Measurements from ENCODE around the gene PLXNA2. TPM values are rescaled to one million over a fixed set of nuclear protein-coding genes. Genes with fewer than 3 reads are reported as not detected.
A peak's percentile ranks its signal among the peaks of the same experiment; 100 is the strongest.

The PLXNA2 gene
- total RNA-seq, 1 donor from 2014 or later: 17.7 TPM

DNA sequence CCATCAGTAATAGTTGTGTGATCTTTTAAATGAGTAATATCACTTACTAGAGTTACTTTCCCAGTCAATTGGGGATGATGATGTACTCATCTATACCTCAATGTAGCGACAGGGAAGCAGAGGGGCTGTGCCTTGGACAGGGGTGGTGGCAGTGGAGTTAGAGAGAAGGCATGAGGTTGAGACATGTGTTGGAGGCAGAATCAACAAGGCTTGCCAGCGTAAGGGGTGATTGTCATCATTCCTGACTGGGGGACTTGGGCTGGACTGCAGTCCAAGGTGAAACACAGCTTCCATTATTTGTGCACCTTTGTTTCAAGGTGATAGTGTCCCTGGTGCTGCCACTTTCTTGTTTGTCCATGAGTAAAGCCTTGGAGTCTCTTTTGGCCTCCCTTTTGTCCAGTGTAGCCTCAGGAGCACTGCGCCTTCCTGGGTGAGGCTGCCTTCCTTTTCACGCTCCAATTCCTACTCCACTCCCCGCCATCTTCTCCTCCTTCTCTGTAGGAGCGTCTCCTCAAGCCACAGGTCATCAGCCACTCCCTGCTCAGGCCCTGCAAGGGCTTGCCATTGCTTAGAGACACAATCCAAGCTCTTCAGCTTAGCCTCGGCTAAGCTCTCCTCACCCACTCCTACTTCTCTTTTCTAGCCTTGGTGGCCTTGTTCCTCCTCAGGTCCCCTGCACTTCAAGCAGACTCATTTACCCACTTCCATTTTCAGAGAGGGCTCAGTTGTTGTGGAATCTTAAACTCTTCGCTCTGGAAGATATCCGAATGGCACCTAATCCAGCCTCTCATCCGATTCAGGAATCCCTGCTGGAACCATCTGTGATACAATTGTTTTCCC, 255.6 kb downstream of the PLXNA2 start:
- Histone ChIP-seq H3K79me2 (ENCODE audit: insufficient read depth, low read length) (no peaks in the 10 kb centered on the region), H3K27me3 (ENCODE audit: insufficient read depth, low read length) (no peaks in the 10 kb centered on the region), H4K20me1 (ENCODE audit: insufficient read depth, low read length) (no peaks in the 10 kb centered on the region), H3K36me3 (ENCODE audit: insufficient read depth, low read length) (no peaks in the 10 kb centered on the region), H3K4me3 (ENCODE audit: insufficient read depth, low read depth, low read length) (no peak overlapping the region), H3K9ac (ENCODE audit: low read length) (no peak overlapping the region), H3K4me1 (ENCODE audit: insufficient read depth, low read length) (no peaks in the 10 kb centered on the region), H3K27ac (ENCODE audit: low read depth, low read length) (no peak overlapping the region), H3K4me2 (ENCODE audit: low read length) (no peak overlapping the region), H2AFZ (ENCODE audit: low read depth, low read length) (no peak overlapping the region), H3K9me3 (ENCODE audit: insufficient read depth, low read depth, low read length) (no peaks in the 10 kb centered on the region)
- Mint-ChIP-seq H3K4me3 (ENCODE audit: unreplicated experiment) (no peak overlapping the region), H3K36me3 (ENCODE audit: low read depth, unreplicated experiment) (no peaks in the 10 kb centered on the region), H3K9me3 (ENCODE audit: unreplicated experiment) (peaks cover 7% of the 10 kb centered on the region), H3K4me1 (ENCODE audit: low read depth, unreplicated experiment) (peaks cover 5% of the 10 kb centered on the region), H3K27ac (ENCODE audit: unreplicated experiment) (no peak overlapping the region), H3K27me3 (ENCODE audit: low read depth, unreplicated experiment) (peaks cover 4% of the 10 kb centered on the region)
- DNase-seq (ENCODE audit: low read depth) (no peak), FAIRE-seq (no peak)
- TF ChIP-seq EZH2 (IDR thresholded peaks at IDR 0.05; ENCODE audit: insufficient read depth, low read length): no peak
- TF ChIP-seq, protein P1, sequence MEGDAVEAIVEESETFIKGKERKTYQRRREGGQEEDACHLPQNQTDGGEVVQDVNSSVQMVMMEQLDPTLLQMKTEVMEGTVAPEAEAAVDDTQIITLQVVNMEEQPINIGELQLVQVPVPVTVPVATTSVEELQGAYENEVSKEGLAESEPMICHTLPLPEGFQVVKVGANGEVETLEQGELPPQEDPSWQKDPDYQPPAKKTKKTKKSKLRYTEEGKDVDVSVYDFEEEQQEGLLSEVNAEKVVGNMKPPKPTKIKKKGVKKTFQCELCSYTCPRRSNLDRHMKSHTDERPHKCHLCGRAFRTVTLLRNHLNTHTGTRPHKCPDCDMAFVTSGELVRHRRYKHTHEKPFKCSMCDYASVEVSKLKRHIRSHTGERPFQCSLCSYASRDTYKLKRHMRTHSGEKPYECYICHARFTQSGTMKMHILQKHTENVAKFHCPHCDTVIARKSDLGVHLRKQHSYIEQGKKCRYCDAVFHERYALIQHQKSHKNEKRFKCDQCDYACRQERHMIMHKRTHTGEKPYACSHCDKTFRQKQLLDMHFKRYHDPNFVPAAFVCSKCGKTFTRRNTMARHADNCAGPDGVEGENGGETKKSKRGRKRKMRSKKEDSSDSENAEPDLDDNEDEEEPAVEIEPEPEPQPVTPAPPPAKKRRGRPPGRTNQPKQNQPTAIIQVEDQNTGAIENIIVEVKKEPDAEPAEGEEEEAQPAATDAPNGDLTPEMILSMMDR (IDR thresholded peaks at IDR 0.05; ENCODE audit: insufficient read depth, low read depth, low read length): no peak

DNA sequence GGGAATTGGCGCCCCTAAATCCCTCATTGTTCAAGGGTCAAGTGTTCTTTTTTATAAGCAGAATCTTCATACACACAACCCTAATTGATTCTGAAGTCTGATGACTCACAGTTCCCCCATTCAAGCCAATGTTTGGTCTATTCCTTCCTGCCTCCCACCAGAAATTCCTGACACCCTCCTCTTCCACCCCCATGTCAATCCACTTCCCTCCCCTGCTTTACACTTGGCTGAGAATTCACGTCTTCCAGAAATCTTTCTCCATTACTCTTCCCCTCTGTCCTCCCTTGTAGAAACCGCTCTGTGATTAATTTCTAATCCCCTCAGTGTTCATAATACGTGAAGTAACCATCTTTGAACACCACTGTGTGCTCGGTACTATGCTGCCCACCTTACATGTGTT, 257.0 kb downstream of the PLXNA2 start:
- Mint-ChIP-seq H3K4me1 (ENCODE audit: low read depth, unreplicated experiment) (peaks cover 5% of the 10 kb centered on the region), H3K36me3 (ENCODE audit: low read depth, unreplicated experiment) (no peaks in the 10 kb centered on the region), H3K9me3 (ENCODE audit: unreplicated experiment) (peaks cover 3% of the 10 kb centered on the region), H3K27ac (ENCODE audit: unreplicated experiment) (no peak overlapping the region), H3K4me3 (ENCODE audit: unreplicated experiment) (no peak overlapping the region), H3K27me3 (ENCODE audit: low read depth, unreplicated experiment) (peaks cover 4% of the 10 kb centered on the region)
- TF ChIP-seq, protein P1 (IDR thresholded peaks at IDR 0.05; ENCODE audit: insufficient read depth, low read depth, low read length): no peak
- TF ChIP-seq EZH2 (IDR thresholded peaks at IDR 0.05; ENCODE audit: insufficient read depth, low read length): no peak
- peak; percentile 70 for DNase-seq (ENCODE audit: low read depth)
- Histone ChIP-seq H4K20me1 (ENCODE audit: insufficient read depth, low read length) (no peaks in the 10 kb centered on the region), H3K27me3 (ENCODE audit: insufficient read depth, low read length) (no peaks in the 10 kb centered on the region), H3K27ac (ENCODE audit: low read depth, low read length) (no peak overlapping the region), H3K4me1 (ENCODE audit: insufficient read depth, low read length) (no peaks in the 10 kb centered on the region), H3K36me3 (ENCODE audit: insufficient read depth, low read length) (no peaks in the 10 kb centered on the region), H3K4me3 (ENCODE audit: insufficient read depth, low read depth, low read length) (no peak overlapping the region), H2AFZ (ENCODE audit: low read depth, low read length) (no peak overlapping the region), H3K9ac (ENCODE audit: low read length) (no peak overlapping the region), H3K4me2 (ENCODE audit: low read length) (no peak overlapping the region), H3K9me3 (ENCODE audit: insufficient read depth, low read depth, low read length) (no peaks in the 10 kb centered on the region), H3K79me2 (ENCODE audit: insufficient read depth, low read length) (no peaks in the 10 kb centered on the region)
- no peak for FAIRE-seq

DNA sequence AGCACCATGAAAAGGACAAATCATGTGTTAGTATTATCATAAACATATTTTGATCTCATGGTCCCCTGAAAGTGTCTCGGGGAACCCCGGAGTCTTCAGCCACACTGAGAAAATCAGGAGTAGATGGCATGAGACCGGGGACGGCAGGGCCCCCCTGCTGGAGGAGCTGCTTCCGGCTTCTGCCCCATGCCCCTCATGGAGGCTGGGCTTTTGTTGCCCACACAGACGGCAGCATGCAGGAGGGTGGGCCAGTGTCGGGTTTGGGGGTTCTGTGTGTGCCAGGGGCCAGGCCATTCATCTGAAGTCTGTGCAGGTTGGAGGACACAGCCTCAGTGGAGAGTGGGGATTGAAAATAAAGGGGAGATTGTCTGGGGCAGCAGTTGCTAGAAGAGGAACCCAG, 258.2 kb downstream of the PLXNA2 start:
- no peak overlapping the region for H3K9ac ChIP-seq (ENCODE audit: low read length)
- Mint-ChIP-seq H3K4me3 (ENCODE audit: unreplicated experiment) (no peak overlapping the region), H3K4me1 (ENCODE audit: low read depth, unreplicated experiment) (peaks cover 5% of the 10 kb centered on the region), H3K9me3 (ENCODE audit: unreplicated experiment) (peaks cover 3% of the 10 kb centered on the region), H3K27ac (ENCODE audit: unreplicated experiment) (no peak overlapping the region), H3K36me3 (ENCODE audit: low read depth, unreplicated experiment) (no peaks in the 10 kb centered on the region), H3K27me3 (ENCODE audit: low read depth, unreplicated experiment) (peaks cover 12% of the 10 kb centered on the region)
- H3K4me1 ChIP-seq (ENCODE audit: insufficient read depth, low read length): no peaks in the 10 kb centered on the region
- DNase-seq (ENCODE audit: low read depth) (no peak), FAIRE-seq (no peak)
- H4K20me1 ChIP-seq (ENCODE audit: insufficient read depth, low read length): no peaks in the 10 kb centered on the region
- H3K79me2 ChIP-seq (ENCODE audit: insufficient read depth, low read length): no peaks in the 10 kb centered on the region
- no peak overlapping the region for H2AFZ ChIP-seq (ENCODE audit: low read depth, low read length)
- no peak overlapping the region for H3K27ac ChIP-seq (ENCODE audit: low read depth, low read length)
- H3K36me3 ChIP-seq (ENCODE audit: insufficient read depth, low read length): no peaks in the 10 kb centered on the region
- TF ChIP-seq, protein P1 (IDR thresholded peaks at IDR 0.05; ENCODE audit: insufficient read depth, low read depth, low read length): no peak
- TF ChIP-seq EZH2 (IDR thresholded peaks at IDR 0.05; ENCODE audit: insufficient read depth, low read length): no peak
- H3K4me3 ChIP-seq (ENCODE audit: insufficient read depth, low read depth, low read length): no peak overlapping the region
- H3K9me3 ChIP-seq (ENCODE audit: insufficient read depth, low read depth, low read length): no peaks in the 10 kb centered on the region
- no peak overlapping the region for H3K4me2 ChIP-seq (ENCODE audit: low read length)
- no peaks in the 10 kb centered on the region for H3K27me3 ChIP-seq (ENCODE audit: insufficient read depth, low read length)

Data from astrocyte (in vitro differentiated cells and primary cell).